NCI-H748 (cell line): Measurements from ENCODE around the gene ODAD4.

Experiments used
- DNase-seq: peaks from one replicate; lab custom pipeline; 2025; ENCODE audit not compliant: unreplicated experiment; lab: John Stamatoyannopoulos, UW

The ODAD4 gene

DNA sequence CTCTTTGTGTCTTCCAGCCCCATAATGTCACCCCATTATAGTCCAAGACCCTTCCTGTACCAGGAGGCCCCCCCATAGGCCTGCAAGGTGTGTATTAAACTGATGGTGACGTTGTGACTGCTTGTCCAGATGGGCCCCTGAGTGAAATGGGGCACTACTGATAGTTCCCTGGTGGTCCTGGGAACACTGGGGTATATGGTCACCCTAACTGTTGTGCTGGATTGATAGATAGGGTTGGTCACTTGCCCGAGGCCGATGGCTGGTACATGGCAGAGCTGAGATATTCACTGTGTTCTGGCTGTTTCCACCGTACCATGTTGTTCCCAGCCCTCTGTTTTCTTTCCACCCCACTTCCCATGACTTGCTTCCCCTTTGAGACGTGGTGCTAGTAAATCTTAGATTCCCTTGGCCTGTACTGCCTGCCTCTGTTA is 40.5 kb downstream of the ODAD4 start:
- DNase-seq, result no peak

DNA sequence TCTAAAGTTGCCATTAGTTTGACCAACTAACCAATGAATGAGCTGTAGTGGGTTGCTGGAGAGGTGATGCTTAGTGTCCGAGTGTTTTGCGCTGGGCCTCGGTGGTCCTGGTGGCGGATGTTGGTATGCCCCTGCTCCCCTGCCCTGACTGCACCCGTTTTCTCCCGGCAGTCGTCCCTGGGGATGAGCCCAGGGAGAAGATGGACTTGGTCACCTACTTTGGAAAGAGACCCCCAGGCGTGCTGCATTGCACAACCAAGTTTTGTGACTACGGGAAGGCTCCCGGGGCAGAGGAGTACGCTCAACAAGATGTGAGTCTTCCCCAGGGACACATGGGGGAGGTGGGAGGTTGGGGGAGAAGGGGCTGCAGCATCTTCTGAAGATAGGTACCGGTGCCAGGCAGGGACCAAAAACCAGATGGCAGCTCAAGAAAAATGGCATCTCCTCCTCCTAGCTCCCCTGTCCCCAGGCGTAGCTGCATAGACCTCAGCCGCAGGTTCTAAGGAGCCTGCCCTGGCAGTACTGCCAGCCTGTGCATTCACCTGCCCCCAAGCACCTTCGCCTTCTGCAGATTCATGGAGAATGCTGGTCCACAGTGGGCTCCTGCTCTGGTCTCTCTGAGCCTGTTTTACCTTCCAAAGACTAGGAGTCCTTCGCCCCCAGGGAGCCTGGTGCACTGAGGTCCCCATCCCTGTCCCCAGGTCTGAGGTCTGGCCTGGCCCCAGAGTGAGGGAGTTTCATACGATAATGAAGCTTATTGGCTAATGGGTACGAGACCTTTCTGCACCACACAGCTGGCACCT is 41.5 kb downstream of the ODAD4 start:
- no peak for DNase-seq

GRCh38 chr17:41972571-41973407 is 42.4 kb downstream of the ODAD4 start:
- DNase-seq, result no peak

- DNase-seq, result no peak
Measured at GRCh38 chr17:41973408-41973811, 43.0 kb downstream of the ODAD4 start.

DNA sequence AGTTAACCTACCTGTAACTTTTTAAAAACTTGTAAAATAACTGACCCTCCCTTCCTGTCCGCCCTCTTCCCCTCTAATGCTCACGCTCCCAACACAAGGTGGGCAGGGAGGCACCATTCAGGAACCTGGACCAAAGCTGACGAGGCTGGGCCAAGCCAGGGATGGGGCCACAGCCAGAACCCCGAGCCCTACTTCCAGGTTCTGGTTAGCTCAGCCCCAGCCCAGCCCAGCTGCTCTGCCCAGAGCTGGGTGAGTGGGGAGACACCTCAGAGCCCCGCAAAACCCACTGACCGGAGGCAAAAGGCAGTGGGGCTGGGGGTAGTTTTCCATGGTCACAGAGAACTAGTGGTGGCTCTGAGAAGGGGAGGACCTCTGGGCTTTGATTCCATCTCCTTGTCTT is 43.6 kb downstream of the ODAD4 start:
- DNase-seq, result no peak

DNA sequence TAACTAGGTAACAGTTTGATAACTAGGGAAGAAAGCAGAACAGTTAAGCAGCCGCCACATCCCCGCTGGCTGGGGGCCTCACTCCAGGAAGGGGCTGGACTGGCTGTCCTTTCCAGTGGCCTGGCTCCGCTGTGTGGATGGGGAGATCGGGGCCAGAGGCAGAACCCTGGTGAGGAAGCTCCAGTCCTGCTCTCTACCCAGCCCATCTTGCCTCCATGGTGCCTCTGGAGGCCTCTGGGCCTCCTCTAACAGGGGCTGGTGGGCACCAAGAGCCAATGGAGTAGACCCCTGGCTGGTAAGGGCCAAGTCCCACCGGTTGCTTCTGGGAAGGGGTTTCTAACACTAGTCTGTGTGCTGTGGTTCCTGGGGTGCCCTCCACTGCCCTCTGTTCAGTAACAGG is 44.2 kb downstream of the ODAD4 start:
- no peak for DNase-seq

DNA sequence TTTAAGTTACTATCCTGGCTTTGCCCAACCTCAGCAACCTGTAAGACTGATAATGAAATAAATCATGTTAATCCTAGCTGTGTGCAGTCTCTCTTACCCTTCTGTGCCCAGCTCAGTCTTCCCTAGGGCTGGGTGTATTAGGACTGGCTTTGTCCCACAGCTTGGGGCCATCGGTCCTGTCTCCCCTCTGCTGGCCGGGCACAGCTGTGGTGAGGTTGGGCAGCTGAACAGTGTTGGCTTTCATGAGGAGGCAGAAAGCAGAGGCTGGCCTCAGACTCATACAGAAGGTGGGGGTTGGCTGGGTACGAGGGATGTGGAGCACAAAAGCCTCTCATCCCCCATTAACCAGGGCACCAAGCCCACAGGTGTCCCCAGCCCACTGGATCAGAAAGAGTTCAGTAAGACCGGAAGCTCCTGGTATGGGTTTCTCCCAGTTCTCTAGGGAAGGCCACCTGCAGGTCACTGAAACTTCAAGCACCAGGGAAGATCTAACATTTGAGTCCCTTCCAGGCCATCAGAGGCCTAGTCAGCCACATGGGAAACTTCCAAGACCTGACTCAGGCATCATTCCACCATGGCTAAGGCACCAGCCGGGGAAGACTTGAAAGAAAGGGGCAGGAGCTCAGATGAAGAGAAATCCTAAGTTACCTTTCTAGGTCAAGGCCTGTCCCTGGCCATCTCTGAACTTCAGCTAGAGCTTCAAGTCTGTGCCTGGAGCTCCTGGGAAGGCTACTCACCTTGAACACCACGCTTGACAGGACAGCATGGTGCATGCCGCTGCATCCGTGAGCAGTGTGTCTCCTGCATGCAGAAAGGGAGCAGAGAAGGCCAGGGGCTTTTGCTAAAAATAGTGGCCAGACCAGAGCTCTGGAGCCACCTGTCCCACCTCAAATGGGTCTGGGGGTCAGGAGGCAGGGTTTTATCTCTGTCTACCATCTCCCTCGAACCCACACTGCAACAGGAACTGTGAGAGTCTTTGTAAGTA is 45.0 kb downstream of the ODAD4 start:
- DNase-seq, result no peak

- no peak for DNase-seq
Measured at GRCh38 chr17:41976142-41976768, 45.8 kb downstream of the ODAD4 start.

- DNase-seq, result no peak
Measured at GRCh38 chr17:41977991-41978390, 47.6 kb downstream of the ODAD4 start.

GRCh38 chr17:41982026-41982760 is 51.8 kb downstream of the ODAD4 start:
- DNase-seq, result no peak

DNA sequence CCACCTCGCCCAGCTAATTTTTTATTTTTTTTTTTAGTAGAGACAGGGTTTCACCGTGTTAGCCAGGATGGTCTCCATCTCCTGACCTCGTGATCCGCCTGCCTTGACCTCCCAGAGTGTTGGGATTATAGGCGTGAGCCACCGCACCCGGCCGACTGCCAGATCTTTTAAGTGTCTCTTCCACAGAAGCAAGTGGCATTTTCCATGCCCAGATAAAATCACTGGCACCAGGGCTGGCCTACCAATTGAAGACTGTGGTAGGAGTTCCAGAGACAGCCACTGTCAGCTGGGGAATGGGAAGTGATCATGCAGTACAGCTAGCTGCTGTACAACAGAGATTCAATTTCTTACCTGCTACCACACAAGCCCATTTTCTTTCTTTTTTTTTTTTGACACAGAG is 54.0 kb downstream of the ODAD4 start:
- no peak for DNase-seq

DNA sequence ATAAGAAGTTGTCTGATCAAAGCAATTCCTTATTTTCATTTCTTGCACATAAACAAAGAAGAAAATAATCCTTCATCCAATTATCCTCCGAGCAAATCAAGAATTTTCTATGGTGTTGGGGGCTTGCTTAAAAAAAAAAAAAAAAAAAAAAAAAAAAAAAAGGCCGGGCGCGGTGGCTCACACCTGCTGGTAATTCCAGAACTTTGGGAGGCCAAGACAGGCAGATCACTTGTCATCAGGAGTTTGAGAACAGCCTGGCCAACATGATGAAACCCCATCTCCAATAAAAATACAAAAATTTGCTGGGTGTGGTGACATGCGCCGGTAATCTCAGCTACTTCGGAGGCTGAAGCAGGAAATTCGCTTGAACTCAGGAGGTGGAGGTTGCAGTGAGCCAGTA is 55.5 kb downstream of the ODAD4 start:
- DNase-seq, result no peak

DNA sequence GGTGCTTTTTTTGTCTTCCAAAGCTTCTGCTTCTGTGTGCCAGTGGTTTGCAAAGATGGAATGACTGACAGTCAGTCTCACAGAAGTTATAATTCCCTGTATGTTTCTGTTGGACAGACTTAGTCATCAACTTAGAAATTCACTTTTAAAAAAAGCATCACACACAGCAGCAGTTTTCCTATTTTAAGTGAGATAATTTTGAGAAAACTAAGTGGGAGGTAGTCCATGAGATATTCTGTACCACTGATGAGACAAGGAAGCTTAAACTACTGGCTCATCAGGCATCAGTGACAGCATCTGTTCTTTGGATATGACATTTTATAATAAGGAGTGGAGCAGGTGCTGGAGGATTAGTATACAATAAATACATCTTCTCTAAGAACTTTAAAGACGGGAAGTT is 56.2 kb downstream of the ODAD4 start:
- DNase-seq, result no peak

DNA sequence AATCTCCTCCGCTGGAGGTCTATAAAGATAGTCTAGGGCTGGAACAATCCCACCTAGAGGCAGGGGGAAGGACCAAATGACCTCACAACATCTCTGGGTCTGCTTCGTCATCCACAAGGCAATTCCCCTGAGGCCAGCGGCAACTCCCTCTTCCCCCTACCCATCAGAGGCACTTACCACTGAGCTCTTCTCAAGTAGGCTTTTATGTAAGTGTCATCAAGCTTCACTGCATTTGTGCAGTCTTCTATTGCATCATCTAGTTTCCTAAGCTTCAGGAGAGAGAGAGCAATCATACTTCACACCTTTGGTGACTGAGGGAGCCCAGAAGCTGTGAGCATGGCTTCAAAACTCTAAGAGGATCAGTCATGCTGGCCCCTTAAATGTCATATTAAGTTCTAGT is 57.2 kb downstream of the ODAD4 start:
- DNase-seq, result no peak

- DNase-seq, result no peak
Measured at GRCh38 chr17:41988418-41988817, 58.0 kb downstream of the ODAD4 start.

- no peak for DNase-seq
Measured at GRCh38 chr17:41989702-41990419, 59.4 kb downstream of the ODAD4 start.

- DNase-seq, result no peak
Measured at GRCh38 chr17:41992576-41992975, 62.2 kb downstream of the ODAD4 start.

GRCh38 chr17:41996855-41997164 is 66.4 kb downstream of the ODAD4 start:
- no peak for DNase-seq

GRCh38 chr17:41998497-41998896 is 68.1 kb downstream of the ODAD4 start:
- no peak for DNase-seq
